Measurements from ENCODE around the gene ZGPAT. TPM values are rescaled to one million over a fixed set of nuclear protein-coding genes. Genes with fewer than 3 reads are reported as not detected.

The ZGPAT gene
- total and polyA plus RNA-seq, 2 of the 13 experiments (the other 11 are each of a cell fraction or from before 2014, with no cell fraction given), result 23.0 to 41.9 TPM

- TF ChIP-seq ZSCAN29 (CRISPR knock-in tag; conservative IDR thresholded peaks at IDR 0.05), result peak; percentile 21; the same call in 1 of the 2 replicates
- TF ChIP-seq SKI (IDR thresholded peaks at IDR 0.05; ENCODE audit: partially characterized antibody), result no peak
- no peak; the same call in 1 of the 2 replicates for TF ChIP-seq MXD1 (CRISPR knock-in tag; IDR thresholded peaks at IDR 0.05)
- no peak for TF ChIP-seq THRA (CRISPR knock-in tag; IDR thresholded peaks at IDR 0.05; ENCODE audit: borderline replicate concordance)
- TF ChIP-seq SUZ12 (IDR thresholded peaks at IDR 0.05; ENCODE audit: low read depth, low read length), result no peak
- TF ChIP-seq NFAT5 (CRISPR knock-in tag; IDR thresholded peaks at IDR 0.05), result no peak
- TF ChIP-seq TBP (CRISPR knock-in tag; IDR thresholded peaks at IDR 0.05), result no peak
- TF ChIP-seq RORA (CRISPR knock-in tag; IDR thresholded peaks at IDR 0.05), result no peak
- TF ChIP-seq MXD4 (CRISPR knock-in tag; IDR thresholded peaks at IDR 0.05), result no peak; the same call in 1 of the 2 replicates
- no peak for TF ChIP-seq ZNF761 (CRISPR knock-in tag; conservative IDR thresholded peaks at IDR 0.05)
- no peak; the same call in 1 of the 2 replicates for TF ChIP-seq SSRP1 (CRISPR knock-in tag; IDR thresholded peaks at IDR 0.05)
- peak; percentile 49 for TF ChIP-seq IKZF4 (CRISPR knock-in tag; IDR thresholded peaks at IDR 0.05; ENCODE audit: borderline replicate concordance, low read depth, not compliant biosample characterization)
- TF ChIP-seq TAF15 (IDR thresholded peaks at IDR 0.05; ENCODE audit: low read depth, low read length, poor library complexity, severe bottlenecking), result peak; percentile 94
- 0 out of 2 replicates have a peak, but pooled peaks have one; percentile 8 for TF ChIP-seq ZNF549 (CRISPR knock-in tag; IDR thresholded peaks at IDR 0.05)
- TF ChIP-seq TCF7L2 (IDR thresholded peaks at IDR 0.05; ENCODE audit: low read depth, low read length), result no peak
- 0 out of 2 replicates have a peak, but pooled peaks have one; percentile 6 for TF ChIP-seq BCL6 (CRISPR knock-in tag; IDR thresholded peaks at IDR 0.05)
- no peak for TF ChIP-seq ZNF781 (CRISPR knock-in tag; IDR thresholded peaks at IDR 0.05; ENCODE audit: borderline replicate concordance, not compliant biosample characterization)
- TF ChIP-seq FOXC1 (CRISPR knock-in tag; IDR thresholded peaks at IDR 0.05; ENCODE audit: borderline replicate concordance), result no peak; the same call in 1 of the 2 replicates
- TF ChIP-seq ZNF503 (CRISPR knock-in tag; IDR thresholded peaks at IDR 0.05), result no peak
- TF ChIP-seq ZNF572 (CRISPR knock-in tag; IDR thresholded peaks at IDR 0.05), result no peak
- TF ChIP-seq EEA1 (CRISPR knock-in tag; IDR thresholded peaks at IDR 0.05; ENCODE audit: borderline replicate concordance), result peak; percentile 87; the same call in 1 of the 2 replicates
Measured at GRCh38 chr20:63736893-63737694, 29.3 kb downstream of the ZGPAT start (continued).
